Skeletal muscle satellite cell (primary cell): ENCODE results near the gene SLC26A2.

Experiments used
- H3K27me3 ChIP-seq: 2 replicates; pipeline ENCODE4 v1.7.0; 2013; ENCODE audit warnings: low read length; ENCODE audit not compliant: control insufficient read depth, insufficient read depth
- H3K36me3 ChIP-seq: 2 replicates; pipeline ENCODE4 v1.7.0; 2013; ENCODE audit warnings: mild to moderate bottlenecking, control low read depth, low read length; ENCODE audit not compliant: insufficient read depth
- H3K4me1 ChIP-seq: 2 replicates; pipeline ENCODE4 v1.7.0; 2013; ENCODE audit warnings: low read length; ENCODE audit not compliant: control insufficient read depth, insufficient read depth
- H3K4me2 ChIP-seq: 2 replicates; pipeline ENCODE4 v1.7.0; 2013; ENCODE audit warnings: mild to moderate bottlenecking, low read length
- H3K4me3 ChIP-seq: 2 replicates; pipeline ENCODE4 v1.7.0; 2013; ENCODE audit warnings: low read length
- H3K9ac ChIP-seq: 2 replicates; pipeline ENCODE4 v1.7.0; 2013; ENCODE audit warnings: mild to moderate bottlenecking, low read depth, low read length, moderate library complexity
- H3K9me3 ChIP-seq: replicated peaks from 2 replicates; pipeline ENCODE4 v1.7.0; 2013; ENCODE audit warnings: mild to moderate bottlenecking, control low read depth, low read length

SLC26A2 gene

DNA sequence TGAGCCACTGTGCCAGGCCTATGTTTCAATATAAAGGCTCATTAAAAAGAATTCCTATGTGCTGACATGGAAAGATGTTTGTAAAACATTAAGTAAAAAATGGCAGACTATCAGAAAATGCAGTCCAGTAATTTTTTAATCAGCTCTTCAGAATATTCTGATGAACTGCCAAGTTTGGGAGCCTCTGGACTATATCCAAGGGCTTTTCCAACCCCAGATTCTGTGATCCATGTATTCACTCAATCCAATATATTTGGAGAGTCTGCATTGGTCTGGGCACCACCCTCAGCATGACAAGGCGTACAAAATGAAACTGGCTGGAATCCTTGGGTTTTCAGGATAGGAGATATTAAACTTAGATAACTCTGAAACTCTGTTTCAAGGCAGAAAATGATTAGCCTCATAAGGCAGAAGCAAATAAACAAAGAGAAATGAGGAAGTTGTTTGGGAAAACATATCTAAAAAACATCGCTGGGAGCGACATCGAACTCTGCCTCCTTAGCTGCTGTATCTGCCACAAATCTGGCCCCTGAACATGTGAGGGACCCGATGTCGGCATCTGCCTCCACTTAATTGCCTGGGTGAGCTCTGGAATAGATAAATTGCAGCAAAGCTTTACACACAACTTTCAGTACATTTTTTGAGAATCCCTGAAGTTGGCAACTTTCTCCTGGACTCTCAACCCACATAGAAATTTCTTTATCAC, 30.4 kb upstream of the SLC26A2 start:
- no peaks in the 10 kb centered on the region for H3K9me3 ChIP-seq
- peaks cover 30% of the 10 kb centered on the region for H3K4me1 ChIP-seq
- peak overlapping the region; percentile 64 for H3K9ac ChIP-seq
- H3K36me3 ChIP-seq, result no peaks in the 10 kb centered on the region
- H3K27me3 ChIP-seq, result no peaks in the 10 kb centered on the region
- H3K4me2 ChIP-seq, result peak overlapping the region; percentile 75
- H3K4me3 ChIP-seq, result peak overlapping the region; percentile 55

- Histone ChIP-seq H3K4me1 (peaks cover 30% of the 10 kb centered on the region), H3K9me3 (no peaks in the 10 kb centered on the region), H3K4me3 (peak overlapping the region; percentile 55), H3K9ac (peak overlapping the region; percentile 86), H3K27me3 (no peaks in the 10 kb centered on the region), H3K36me3 (no peaks in the 10 kb centered on the region), H3K4me2 (peak overlapping the region; percentile 100)
These were observed 29.6 kb upstream of the SLC26A2 start for GRCh38 chr5:149930749-149931574.

DNA sequence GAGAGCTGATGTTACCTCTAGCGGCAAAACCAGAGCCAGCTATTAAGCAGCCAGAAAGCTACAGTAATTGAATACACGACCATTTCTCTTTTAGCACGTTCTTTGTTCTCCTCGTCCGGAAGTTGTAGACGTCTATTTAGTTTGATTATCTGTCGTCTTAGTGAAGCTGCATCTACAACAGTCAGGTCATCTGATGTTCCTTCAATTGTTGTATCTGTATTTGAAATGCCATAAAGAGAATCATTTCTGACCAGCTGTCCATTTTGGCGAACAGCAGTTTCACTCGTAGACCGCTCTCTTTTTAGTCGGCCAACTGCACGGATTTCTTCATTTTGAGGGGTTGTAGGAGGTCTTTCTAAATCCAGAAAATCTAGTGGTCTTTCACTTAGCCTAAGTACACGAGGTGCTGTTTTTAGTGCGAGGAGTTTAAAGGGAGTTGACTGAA, 28.5 kb upstream of the SLC26A2 start:
- peaks cover 37% of the 10 kb centered on the region for H3K4me1 ChIP-seq

DNA sequence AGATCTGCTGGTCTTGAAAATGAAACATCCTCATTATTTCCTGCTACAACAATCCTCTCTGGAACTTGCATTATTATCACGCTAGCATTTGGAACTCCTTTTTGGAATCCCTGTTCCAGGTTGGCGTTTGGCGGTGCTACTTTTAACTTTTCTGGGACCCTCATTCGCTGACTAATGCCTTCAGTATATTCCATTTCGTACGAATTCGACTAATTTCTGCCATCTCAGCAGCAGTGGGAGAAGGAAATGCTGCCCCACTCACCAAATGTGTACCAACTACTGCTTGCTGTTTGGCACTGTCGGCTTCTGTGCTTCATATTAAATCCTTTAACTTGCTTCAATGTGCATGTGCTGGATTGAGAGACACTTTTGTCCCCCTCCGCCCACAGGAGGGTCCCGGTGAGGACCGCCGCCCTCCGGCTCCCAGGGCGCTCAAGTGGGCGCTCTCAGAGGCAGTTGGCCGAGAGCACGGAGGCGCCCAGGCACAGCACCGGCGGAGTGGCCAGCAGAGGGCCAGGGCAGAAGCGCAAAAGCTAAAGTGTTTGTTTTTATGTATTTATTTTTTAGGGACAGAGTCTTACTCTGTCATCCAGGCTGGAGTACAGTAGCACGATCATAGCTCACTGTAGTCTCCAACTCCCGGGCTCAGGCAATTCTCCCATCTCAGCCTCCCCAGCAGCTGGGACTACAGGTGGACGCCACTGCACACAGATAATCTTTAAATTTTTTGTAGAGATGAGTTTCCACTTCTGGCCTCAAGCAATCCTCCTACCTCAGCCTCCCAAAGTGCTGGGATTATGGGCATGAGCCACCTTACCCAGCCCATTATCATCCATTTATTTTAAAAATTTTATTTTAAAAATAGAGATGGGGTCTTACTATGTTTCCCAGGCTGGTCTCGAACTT, 27.9 kb upstream of the SLC26A2 start:
- Histone ChIP-seq H3K4me3 (peak overlapping the region; percentile 81), H3K4me1 (peaks cover 39% of the 10 kb centered on the region), H3K27me3 (no peaks in the 10 kb centered on the region), H3K4me2 (peak overlapping the region; percentile 100), H3K9me3 (no peaks in the 10 kb centered on the region), H3K9ac (peak overlapping the region; percentile 86), H3K36me3 (no peaks in the 10 kb centered on the region)

More for the DNA sequence above, 28.5 kb upstream of the SLC26A2 start:
- Histone ChIP-seq H3K36me3 (no peaks in the 10 kb centered on the region), H3K9me3 (no peaks in the 10 kb centered on the region), H3K4me3 (peak overlapping the region; percentile 81), H3K4me2 (peak overlapping the region; percentile 100), H3K27me3 (no peaks in the 10 kb centered on the region), H3K9ac (peak overlapping the region; percentile 86)

GRCh38 chr5:149935431-149935901, 25.1 kb upstream of the SLC26A2 start:
- no peak overlapping the region for H3K9ac ChIP-seq

GRCh38 chr5:149936044-149936699, 24.4 kb upstream of the SLC26A2 start:
- Histone ChIP-seq H3K27me3 (no peaks in the 10 kb centered on the region), H3K36me3 (no peaks in the 10 kb centered on the region), H3K4me2 (no peak overlapping the region), H3K4me1 (peaks cover 55% of the 10 kb centered on the region), H3K4me3 (no peak overlapping the region), H3K9me3 (no peaks in the 10 kb centered on the region), H3K9ac (no peak overlapping the region)

More at GRCh38 chr5:149935431-149935901, 25.1 kb upstream of the SLC26A2 start:
- Histone ChIP-seq H3K4me1 (peaks cover 61% of the 10 kb centered on the region), H3K27me3 (no peaks in the 10 kb centered on the region), H3K36me3 (no peaks in the 10 kb centered on the region), H3K4me3 (no peak overlapping the region), H3K4me2 (no peak overlapping the region), H3K9me3 (no peaks in the 10 kb centered on the region)

GRCh38 chr5:149936700-149937091, 23.9 kb upstream of the SLC26A2 start:
- Histone ChIP-seq H3K36me3 (no peaks in the 10 kb centered on the region), H3K9ac (no peak overlapping the region), H3K4me3 (no peak overlapping the region), H3K27me3 (no peaks in the 10 kb centered on the region), H3K9me3 (no peaks in the 10 kb centered on the region), H3K4me2 (no peak overlapping the region), H3K4me1 (peaks cover 49% of the 10 kb centered on the region)

GRCh38 chr5:149937610-149938009, 22.9 kb upstream of the SLC26A2 start:
- Histone ChIP-seq H3K4me2 (peak overlapping the region; percentile 69), H3K4me3 (peak overlapping the region; percentile 18), H3K9ac (peak overlapping the region; percentile 49), H3K36me3 (no peaks in the 10 kb centered on the region), H3K27me3 (no peaks in the 10 kb centered on the region), H3K9me3 (no peaks in the 10 kb centered on the region), H3K4me1 (peaks cover 47% of the 10 kb centered on the region)

DNA sequence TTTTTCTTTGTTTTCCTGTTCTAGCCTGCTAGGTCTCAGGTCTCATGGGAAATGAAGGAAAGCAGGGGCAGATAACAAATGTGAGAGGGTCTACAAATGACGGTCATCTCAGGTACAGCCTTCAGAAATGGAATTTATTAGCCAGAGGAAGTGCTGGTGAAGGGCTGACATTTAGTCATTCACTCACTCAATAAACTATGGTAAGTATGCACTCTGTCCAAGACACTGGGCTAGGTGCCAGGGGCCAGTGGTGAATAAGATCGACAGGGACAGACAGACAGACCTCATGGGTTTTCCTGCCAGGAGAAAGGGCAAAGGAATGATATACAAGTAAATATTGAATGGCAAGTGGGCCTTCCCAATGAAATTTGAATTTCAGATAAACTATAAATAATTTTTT, 22.3 kb upstream of the SLC26A2 start:
- H3K9me3 ChIP-seq, result no peaks in the 10 kb centered on the region
- peak overlapping the region; percentile 18 for H3K4me3 ChIP-seq
- peaks cover 43% of the 10 kb centered on the region for H3K4me1 ChIP-seq
- no peaks in the 10 kb centered on the region for H3K36me3 ChIP-seq
- no peaks in the 10 kb centered on the region for H3K27me3 ChIP-seq
- peak overlapping the region; percentile 60 for H3K9ac ChIP-seq
- peak overlapping the region; percentile 69 for H3K4me2 ChIP-seq

- Histone ChIP-seq H3K9ac (peak overlapping the region; percentile 75), H3K27me3 (no peaks in the 10 kb centered on the region), H3K4me2 (peak overlapping the region; percentile 69), H3K36me3 (no peaks in the 10 kb centered on the region), H3K9me3 (no peaks in the 10 kb centered on the region), H3K4me1 (peaks cover 43% of the 10 kb centered on the region), H3K4me3 (no peak overlapping the region)
These were observed 21.7 kb upstream of the SLC26A2 start for GRCh38 chr5:149938791-149939358.
